HUES48 (cell line): ENCODE measurements around the gene UBR3.

Experiments used
- H3K27ac ChIP-seq: one replicate; pipeline ENCODE4 v1.7.0; 2013; ENCODE audit warnings: low read depth, low read length, inconsistent platforms
- H3K27me3 ChIP-seq: 2 replicates; pipeline ENCODE4 v1.6.1; 2013; ENCODE audit warnings: mild to moderate bottlenecking, low read length; ENCODE audit not compliant: control insufficient read depth, insufficient read depth
- H3K36me3 ChIP-seq: 2 replicates; pipeline ENCODE4 v1.6.1; 2013; ENCODE audit warnings: low read length; ENCODE audit not compliant: control insufficient read depth, insufficient read depth
- H3K4me1 ChIP-seq: 2 replicates; pipeline ENCODE4 v1.6.1; 2013; ENCODE audit warnings: mild to moderate bottlenecking, low read length; ENCODE audit not compliant: control insufficient read depth, insufficient read depth
- H3K4me3 ChIP-seq: 2 replicates; pipeline ENCODE4 v1.5.1; 2013; ENCODE audit warnings: mild to moderate bottlenecking, low read depth, low read length
- H3K9ac ChIP-seq: 2 replicates; pipeline ENCODE4 v1.6.1; 2013; ENCODE audit warnings: mild to moderate bottlenecking, low read depth, low read length, moderate library complexity
- H3K9me3 ChIP-seq: 2 replicates; pipeline ENCODE4 v1.6.1; 2013; ENCODE audit warnings: low read length; ENCODE audit not compliant: control insufficient read depth, insufficient read depth

UBR3 gene

GRCh38 chr2:169978402-169979017 is 151.3 kb downstream of the UBR3 start:
- Histone ChIP-seq H3K36me3 (no peaks in the 10 kb centered on the region), H3K4me1 (no peaks in the 10 kb centered on the region), H3K27ac (no peak overlapping the region), H3K9me3 (peaks cover 8% of the 10 kb centered on the region), H3K4me3 (no peak overlapping the region), H3K27me3 (no peaks in the 10 kb centered on the region), H3K9ac (no peak overlapping the region)

DNA sequence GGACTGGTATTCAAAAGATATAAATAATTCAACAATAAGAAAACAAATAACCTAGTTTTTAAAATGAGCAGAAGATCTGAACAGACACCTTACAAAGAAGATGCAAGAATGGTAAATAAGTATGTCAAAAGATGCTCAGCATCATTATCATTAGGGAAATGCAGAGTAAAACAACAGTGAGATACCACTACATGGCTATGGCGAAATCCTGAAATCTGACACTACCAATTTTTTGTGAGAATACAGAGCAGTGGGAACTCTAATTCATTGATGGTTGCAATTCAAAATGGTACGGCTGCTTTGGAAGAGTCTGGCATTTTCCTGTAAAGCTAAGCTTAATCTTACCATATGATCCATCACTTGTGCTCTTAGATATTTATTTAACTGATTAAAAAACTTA is 151.8 kb downstream of the UBR3 start:
- H3K4me3 ChIP-seq: no peak overlapping the region

DNA sequence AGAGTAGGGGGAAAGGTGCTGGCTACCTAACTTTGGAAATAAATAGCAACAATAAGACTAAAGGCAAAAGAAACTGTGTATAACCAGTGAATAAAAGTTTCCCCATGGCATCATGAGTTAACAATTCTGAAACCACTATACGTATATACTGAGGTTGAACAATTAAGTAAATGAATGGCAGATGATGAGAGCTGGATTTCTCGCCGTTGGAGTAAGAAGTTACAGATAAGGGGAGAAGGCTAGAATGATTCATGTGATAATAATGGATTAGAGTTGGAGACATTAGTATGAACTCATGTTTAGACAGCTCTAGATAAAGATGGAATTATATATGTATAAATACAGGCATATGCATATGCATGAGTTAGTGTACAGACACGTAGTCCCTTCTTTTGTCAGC is 152.7 kb downstream of the UBR3 start:
- no peak overlapping the region for H3K9ac ChIP-seq
- no peaks in the 10 kb centered on the region for H3K36me3 ChIP-seq
- H3K9me3 ChIP-seq: peaks cover 8% of the 10 kb centered on the region
- H3K4me3 ChIP-seq: no peak overlapping the region
- H3K27me3 ChIP-seq: no peaks in the 10 kb centered on the region
- no peak overlapping the region for H3K27ac ChIP-seq
- H3K4me1 ChIP-seq: no peaks in the 10 kb centered on the region

More for the DNA sequence above, 151.8 kb downstream of the UBR3 start:
- Histone ChIP-seq H3K27ac (no peak overlapping the region), H3K4me1 (no peaks in the 10 kb centered on the region), H3K27me3 (no peaks in the 10 kb centered on the region), H3K9me3 (peaks cover 8% of the 10 kb centered on the region), H3K9ac (no peak overlapping the region), H3K36me3 (no peaks in the 10 kb centered on the region)

GRCh38 chr2:169980643-169981042 is 153.4 kb downstream of the UBR3 start:
- H3K9ac ChIP-seq: no peak overlapping the region
- H3K9me3 ChIP-seq: peaks cover 3% of the 10 kb centered on the region
- H3K4me1 ChIP-seq: no peaks in the 10 kb centered on the region
- H3K4me3 ChIP-seq: no peak overlapping the region
- no peaks in the 10 kb centered on the region for H3K36me3 ChIP-seq
- no peaks in the 10 kb centered on the region for H3K27me3 ChIP-seq
- no peak overlapping the region for H3K27ac ChIP-seq

DNA sequence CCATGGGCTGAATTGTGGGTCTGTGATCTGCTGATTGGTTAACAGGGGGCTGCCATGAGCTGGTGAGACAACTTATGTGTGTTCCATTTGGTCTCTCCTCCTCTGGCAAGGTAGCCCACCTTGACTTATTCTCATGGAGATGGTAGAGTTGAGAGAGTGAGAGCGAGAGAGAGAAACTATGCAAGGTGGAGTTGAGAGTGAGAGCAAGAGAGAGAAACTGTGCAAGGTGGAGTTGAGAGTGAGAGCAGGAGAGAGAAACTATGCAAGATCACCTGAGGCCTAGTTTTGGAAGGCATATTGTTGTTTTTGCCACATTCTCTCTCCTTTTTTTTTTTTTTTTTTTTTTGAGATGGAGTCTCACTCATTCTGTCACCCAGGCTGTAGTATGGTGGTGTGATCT is 155.7 kb downstream of the UBR3 start:
- Histone ChIP-seq H3K9me3 (no peaks in the 10 kb centered on the region), H3K4me3 (no peak overlapping the region), H3K9ac (no peak overlapping the region), H3K27ac (no peak overlapping the region), H3K27me3 (no peaks in the 10 kb centered on the region), H3K4me1 (no peaks in the 10 kb centered on the region), H3K36me3 (no peaks in the 10 kb centered on the region)

DNA sequence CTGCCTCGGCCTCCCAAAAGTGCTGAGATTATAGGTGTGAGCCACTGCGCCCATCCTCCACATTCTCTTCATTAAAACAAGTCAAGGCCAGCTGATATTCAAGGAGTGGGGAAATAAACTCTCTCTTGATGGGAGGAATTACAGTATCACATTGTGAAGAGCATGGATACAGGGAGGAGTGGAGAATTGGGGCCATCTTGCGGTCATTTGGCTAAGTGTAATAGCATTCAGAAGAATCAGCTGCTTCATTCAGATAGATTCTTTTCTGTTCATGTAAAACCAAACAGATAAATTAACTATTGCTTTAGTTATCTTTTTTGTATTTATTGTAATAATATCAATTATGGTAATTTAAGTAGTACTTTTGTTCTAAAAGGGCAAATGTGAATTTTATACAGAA is 156.3 kb downstream of the UBR3 start:
- no peaks in the 10 kb centered on the region for H3K36me3 ChIP-seq
- H3K4me3 ChIP-seq: no peak overlapping the region
- H3K27me3 ChIP-seq: no peaks in the 10 kb centered on the region

GRCh38 chr2:169984145-169984544 is 156.9 kb downstream of the UBR3 start:
- no peaks in the 10 kb centered on the region for H3K4me1 ChIP-seq
- no peak overlapping the region for H3K9ac ChIP-seq
- no peaks in the 10 kb centered on the region for H3K36me3 ChIP-seq
- H3K27ac ChIP-seq: no peak overlapping the region
- H3K27me3 ChIP-seq: no peaks in the 10 kb centered on the region
- no peaks in the 10 kb centered on the region for H3K9me3 ChIP-seq
- H3K4me3 ChIP-seq: no peak overlapping the region

More for the DNA sequence above, 156.3 kb downstream of the UBR3 start:
- Histone ChIP-seq H3K4me1 (no peaks in the 10 kb centered on the region), H3K27ac (no peak overlapping the region), H3K9me3 (no peaks in the 10 kb centered on the region), H3K9ac (no peak overlapping the region)

DNA sequence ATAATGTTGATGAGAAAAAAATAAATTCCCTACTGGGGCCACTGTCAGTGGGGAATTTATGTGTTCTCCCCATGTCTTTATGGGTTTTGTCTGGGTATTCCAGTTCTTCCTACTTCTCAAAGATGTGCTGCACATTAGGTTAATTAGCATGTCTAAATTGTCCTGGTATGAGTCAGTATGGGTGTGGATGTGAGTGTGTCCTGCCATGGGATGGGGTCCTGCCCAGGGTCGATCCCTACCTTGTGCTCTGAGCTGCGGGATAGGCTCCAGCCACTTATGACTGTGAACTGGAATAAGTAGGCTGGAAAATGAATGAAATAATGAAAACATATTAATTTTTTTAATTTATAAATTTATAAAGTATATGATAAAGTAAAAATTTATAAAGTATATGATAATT is 167.5 kb downstream of the UBR3 start:
- no peak overlapping the region for H3K9ac ChIP-seq
- H3K27ac ChIP-seq: no peak overlapping the region
- peaks cover 6% of the 10 kb centered on the region; the same call in 1 of the 2 replicates for H3K36me3 ChIP-seq
- peaks cover 6% of the 10 kb centered on the region for H3K9me3 ChIP-seq
- H3K4me3 ChIP-seq: no peak overlapping the region
- H3K27me3 ChIP-seq: no peaks in the 10 kb centered on the region
- no peaks in the 10 kb centered on the region for H3K4me1 ChIP-seq

GRCh38 chr2:169997140-169997887 is 170.1 kb downstream of the UBR3 start:
- Histone ChIP-seq H3K9me3 (peaks cover 6% of the 10 kb centered on the region), H3K27me3 (no peaks in the 10 kb centered on the region), H3K9ac (no peak overlapping the region), H3K27ac (no peak overlapping the region), H3K4me1 (0 out of 2 replicates have a peak, but pooled peaks cover 3% of the 10 kb centered on the region), H3K4me3 (no peak overlapping the region), H3K36me3 (peaks cover 6% of the 10 kb centered on the region; the same call in 1 of the 2 replicates)

DNA sequence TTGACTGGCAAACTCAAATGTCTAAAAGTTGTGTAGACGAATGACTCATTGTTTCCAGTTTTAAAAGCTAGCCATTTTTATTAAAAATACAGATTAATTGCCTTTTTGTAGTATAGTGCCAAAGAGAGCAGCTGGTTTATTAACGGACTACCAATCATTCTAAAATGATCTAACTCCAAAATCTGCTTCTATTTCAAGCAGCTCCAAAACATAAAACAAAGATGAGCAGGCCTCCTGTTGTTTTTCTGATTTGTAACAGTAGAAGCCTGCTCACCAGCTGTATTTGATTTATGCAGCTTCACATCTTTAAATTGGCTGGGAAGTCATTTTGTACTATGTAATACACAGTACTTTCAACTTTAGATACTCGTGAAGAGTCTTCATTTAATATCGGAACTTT is 171.8 kb downstream of the UBR3 start:
- Histone ChIP-seq H3K9ac (no peak overlapping the region), H3K27me3 (no peaks in the 10 kb centered on the region)

DNA sequence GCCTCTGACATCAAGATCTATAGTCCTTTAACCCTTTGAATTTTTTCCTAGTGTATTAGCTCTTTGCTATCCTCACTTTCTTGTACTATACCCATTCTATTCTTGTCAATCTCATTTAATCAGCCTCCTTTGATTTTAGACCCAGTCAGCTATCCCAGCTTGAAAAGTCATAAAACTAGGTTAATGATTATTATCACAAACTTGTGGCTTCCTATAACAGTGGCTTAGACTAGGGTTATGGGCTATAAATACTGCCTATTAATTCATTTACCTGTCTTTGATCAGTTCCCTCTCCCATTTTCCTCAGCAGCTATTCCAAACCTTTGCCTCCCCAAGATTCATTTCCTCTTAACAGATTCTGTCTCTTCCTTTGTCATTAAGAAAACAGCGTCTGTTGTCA is 174.8 kb downstream of the UBR3 start:
- 0 out of 2 replicates have a peak, but pooled peaks cover 8% of the 10 kb centered on the region for H3K4me1 ChIP-seq
- no peak overlapping the region for H3K27ac ChIP-seq
- H3K9me3 ChIP-seq: peaks cover 6% of the 10 kb centered on the region
- H3K4me3 ChIP-seq: no peak overlapping the region
- no peak overlapping the region for H3K9ac ChIP-seq
- H3K27me3 ChIP-seq: no peaks in the 10 kb centered on the region
- H3K36me3 ChIP-seq: peaks cover 12% of the 10 kb centered on the region

More for the DNA sequence above, 171.8 kb downstream of the UBR3 start:
- Histone ChIP-seq H3K9me3 (peaks cover 6% of the 10 kb centered on the region), H3K4me3 (no peak overlapping the region), H3K27ac (no peak overlapping the region), H3K36me3 (peaks cover 12% of the 10 kb centered on the region), H3K4me1 (0 out of 2 replicates have a peak, but pooled peaks cover 5% of the 10 kb centered on the region)
